Measurements from ENCODE around the gene ELF3.

DNA sequence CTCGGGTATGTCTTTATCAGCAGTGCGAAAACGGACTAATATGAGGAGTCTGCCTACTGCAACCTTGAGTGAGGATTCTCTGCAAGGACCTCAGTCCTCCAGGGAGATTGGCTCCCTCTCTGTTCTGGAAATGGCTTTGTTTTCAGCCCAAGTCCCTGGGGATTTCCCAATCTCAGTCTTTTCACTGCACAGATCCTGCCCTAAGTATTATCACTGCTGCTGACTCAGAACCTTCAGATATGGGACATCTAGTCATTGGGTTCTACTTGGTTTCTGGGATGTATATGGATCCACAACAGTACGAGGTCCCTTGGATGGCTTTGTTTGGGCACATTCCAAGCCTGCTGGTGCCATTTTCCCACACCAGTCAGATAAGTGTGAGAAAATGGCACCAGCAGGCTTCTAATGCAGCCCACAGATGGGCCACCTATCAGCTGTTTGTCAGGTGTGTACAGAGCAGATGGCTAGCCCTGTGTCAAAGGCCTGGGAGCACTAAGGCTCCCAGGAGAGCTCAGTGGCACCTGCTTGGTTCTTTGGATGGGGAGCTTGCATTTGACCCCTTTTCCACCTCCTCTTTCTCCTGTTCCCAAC, 27.4 kb downstream of the ELF3 start:
- TF ChIP-seq, protein P1, sequence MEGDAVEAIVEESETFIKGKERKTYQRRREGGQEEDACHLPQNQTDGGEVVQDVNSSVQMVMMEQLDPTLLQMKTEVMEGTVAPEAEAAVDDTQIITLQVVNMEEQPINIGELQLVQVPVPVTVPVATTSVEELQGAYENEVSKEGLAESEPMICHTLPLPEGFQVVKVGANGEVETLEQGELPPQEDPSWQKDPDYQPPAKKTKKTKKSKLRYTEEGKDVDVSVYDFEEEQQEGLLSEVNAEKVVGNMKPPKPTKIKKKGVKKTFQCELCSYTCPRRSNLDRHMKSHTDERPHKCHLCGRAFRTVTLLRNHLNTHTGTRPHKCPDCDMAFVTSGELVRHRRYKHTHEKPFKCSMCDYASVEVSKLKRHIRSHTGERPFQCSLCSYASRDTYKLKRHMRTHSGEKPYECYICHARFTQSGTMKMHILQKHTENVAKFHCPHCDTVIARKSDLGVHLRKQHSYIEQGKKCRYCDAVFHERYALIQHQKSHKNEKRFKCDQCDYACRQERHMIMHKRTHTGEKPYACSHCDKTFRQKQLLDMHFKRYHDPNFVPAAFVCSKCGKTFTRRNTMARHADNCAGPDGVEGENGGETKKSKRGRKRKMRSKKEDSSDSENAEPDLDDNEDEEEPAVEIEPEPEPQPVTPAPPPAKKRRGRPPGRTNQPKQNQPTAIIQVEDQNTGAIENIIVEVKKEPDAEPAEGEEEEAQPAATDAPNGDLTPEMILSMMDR (IDR thresholded peaks at IDR 0.05): no peak
- TF ChIP-seq POLR2A (IDR thresholded peaks at IDR 0.05): no peak

Data from esophagus squamous epithelium (tissue), 4 donors.